HUDEP-2 (cell line): ENCODE results near the gene PNMA8A.
"Not testable (repeated sequence)": the region's sequence is repeated elsewhere in the genome, so short reads cannot be mapped to it uniquely, and the experiment has no call there.

ENCODE experiments used
- DNase-seq, 76 experiments: peaks; one replicate each; lab custom pipeline; 2025; ENCODE audit not compliant: unreplicated experiment in 76 of 76; lab: John Stamatoyannopoulos, UW

Gene PNMA8A, protein sequence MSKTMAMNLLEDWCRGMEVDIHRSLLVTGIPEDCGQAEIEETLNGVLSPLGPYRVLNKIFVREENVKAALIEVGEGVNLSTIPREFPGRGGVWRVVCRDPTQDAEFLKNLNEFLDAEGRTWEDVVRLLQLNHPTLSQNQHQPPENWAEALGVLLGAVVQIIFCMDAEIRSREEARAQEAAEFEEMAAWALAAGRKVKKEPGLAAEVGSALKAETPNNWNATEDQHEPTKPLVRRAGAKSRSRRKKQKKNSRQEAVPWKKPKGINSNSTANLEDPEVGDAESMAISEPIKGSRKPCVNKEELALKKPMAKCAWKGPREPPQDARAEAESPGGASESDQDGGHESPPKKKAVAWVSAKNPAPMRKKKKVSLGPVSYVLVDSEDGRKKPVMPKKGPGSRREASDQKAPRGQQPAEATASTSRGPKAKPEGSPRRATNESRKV

DNA sequence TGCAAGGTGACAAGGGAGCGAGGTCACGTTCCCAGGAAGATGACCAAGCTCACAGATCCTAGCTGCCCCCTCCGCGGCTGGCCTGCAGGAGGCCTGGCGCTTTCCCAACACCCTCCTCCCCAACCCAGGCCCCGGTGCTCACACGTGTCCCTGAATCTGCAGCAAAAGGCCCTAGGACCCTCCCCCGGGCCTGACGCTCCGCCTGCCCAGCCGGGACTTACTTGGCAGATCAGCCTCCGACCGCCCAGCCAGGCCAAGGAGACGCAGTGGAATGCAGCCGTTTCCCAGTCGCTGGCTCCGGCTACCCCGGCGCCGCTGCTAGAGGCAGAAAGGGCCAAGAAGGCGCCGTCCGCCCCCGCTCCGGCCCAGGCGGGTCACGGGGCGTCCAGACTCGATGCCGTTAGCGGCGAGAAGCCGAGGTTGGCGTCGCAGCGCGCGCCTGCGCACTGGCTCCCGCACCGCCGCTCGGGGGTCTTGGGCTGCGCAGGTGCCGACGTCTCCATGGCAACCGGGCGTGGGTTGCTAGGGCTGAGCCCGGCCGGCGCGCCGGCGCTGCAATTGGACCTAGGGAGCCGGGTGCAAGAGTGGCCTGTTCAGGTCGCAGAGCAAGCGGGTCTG, at the start of gene PNMA8A:
Gene PNMA8A (minus strand): TSS at position 448 of the 618 bp plus-strand sequence. CDS start 528 bp downstream, outside the sequence.
- DNase-seq = no peak

DNA sequence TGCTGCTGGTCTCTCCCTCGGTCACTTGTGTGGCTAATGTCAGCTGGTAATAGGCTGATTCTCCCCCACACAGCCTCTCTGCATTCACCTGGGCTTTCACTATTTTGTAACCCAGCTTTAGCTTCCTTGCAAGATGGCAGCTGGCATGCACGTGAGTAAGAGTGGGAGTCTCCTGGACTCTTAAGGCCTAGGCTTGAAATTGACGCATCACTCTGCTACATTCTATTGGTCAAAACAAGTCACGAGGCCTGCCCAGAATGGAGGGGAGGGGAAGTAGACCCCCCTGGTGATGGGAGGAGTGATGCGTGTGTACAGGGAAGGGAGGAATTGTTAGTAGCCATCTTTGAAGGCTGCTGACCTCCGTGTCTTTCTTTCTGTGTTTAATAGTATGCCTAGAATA, 49.3 kb upstream of the PNMA8A start:
- DNase-seq = no peak

DNA sequence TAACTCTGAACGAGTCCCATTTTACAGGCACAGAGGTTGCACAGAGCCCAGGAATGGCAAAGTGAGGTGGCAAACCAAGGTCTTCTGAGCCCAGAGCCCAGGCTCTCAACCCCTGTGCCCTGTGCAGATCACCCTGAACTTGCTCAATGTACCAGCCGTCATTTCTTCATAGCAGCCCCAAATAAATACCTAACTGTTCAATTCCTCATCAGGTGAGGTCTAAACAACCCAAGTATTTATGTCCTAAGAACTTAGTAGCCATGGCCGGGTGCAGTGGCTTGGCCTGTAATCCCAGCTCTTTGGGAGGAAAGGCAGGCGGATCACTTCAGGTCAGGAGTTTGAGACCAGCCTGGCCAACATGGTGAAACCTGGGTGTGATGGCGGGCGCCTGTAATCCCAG, 46.1 kb upstream of the PNMA8A start:
- no peak for DNase-seq

DNA sequence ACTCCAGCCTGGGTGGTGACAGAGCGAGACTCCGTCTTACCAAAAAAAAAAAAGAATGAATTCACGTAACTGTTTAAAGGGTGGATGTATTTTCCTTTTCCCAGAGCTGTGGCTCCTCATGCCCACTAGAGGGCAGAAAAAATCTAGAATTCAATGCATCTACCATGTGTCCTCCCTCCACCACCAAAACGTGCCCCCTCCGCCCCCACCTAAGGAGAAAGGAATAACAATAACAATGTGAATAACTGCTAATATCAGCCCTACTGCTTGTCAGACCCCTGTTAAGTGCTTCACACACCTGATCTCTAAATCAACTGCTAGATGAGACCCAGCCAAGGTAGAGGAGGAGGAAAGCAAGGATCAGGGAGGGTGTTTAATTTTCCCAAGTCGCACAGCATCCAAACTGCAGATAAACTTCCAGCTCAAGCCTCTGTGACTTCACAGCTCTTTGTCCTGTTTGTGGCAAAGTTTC, 44.6 kb upstream of the PNMA8A start:
- DNase-seq = peak in 13 of 76 experiments; percentile 6 to 43 (median 22)

DNA sequence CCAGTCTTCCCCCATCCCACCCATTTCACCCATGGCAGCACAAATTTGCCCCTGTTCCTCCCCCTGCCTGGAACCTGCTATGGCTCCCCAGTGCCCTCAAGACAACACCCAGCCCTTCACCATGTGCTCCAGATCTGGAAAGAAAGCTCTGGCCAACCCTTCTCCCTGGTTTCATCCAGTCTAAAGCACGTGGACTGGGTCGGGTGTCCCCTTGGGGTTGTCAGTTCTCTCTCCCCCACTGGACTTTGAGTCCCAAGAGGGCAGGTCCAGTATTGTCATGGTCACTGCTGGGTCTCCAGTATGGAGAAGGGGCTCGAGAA, 43.9 kb upstream of the PNMA8A start:
- no peak for DNase-seq

DNA sequence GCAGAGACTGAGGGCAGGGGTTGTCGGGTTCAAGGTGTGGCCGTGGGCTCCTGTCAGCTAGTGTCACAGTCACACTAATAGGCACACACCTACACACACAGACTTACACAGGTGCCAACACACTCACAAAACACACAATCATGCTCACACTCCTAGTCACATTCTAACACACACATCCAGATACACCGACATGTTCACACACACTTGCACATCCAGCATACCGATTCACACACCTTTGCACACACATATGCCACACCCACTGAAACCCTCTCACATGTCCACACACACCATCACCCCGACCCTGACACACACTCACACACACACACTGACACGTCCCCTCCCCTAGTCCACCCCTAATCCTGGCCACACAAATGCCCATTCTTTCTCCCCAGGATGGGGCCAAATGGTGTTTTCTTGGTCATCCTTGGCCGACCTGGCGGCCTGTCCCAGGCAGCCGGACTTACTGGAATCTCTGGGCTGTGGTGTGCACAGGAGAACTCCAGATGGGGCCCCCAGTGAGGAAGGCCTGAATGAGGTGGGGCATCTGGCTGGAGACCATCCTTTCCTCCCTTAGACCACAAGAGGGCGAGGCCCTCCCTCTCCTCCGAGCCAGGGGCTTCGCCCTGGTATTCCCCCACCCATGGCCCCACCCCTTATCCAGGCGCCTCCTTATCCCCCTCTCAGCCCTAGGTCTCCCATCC, 43.4 kb upstream of the PNMA8A start:
- DNase-seq = no peak

DNA sequence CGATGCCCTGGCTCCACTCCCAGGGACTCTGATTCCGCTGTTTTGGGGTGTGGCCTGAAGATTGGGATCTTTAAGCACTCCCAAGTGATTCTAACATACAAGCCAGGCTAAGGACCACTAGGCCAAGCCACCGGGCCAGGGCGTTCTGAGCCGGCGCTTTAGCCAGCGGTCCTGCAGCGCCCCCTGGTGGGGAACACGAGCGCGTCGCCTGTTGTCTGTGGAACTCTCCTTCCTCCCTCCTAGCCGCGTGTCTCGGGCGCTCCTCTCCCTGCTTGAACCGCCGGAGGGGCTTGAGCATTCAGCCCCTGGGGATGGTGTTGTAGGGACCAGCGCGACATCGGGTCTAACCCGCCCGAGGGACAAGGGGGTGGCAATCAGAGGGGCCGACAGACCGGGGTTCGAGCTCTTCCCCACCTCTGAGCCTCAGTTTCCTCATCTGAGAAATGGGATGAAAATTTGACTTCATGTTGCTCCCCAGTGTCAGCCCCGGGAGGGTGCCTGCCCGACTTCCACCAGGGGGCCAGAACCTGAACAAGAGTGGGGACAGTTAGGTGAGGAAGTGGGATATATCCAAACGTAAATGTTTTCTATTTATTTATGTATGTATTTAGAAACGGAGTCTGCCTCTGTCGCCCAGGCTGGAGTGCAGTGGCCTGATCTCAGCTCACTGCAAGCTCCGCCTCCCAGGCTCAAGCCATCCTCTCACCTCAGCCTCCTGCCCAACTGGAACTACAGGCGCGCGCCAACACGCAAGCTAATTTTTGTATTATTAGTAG, 42.3 kb upstream of the PNMA8A start:
- peak in 67 of 76 experiments; percentile 16 to 86 (median 63) for DNase-seq

DNA sequence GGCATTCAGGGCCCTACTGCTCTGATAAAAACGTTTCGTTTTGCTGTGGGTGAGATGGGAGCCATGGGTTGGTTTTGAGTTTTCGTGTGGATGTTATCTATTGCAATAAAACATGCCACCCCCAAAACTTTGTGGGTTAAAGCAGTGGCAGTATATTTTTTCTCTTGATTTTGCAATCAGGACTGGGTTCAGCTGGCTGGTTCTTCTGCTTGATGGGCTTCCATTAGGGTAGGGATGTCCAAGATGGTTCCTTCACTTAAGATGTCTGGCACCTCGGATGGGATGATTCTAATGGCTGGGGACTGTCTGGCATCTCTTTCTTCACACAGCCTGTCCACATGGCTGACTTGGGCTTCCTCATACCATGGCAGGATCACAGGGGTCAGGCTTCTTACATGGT, 39.9 kb upstream of the PNMA8A start:
- no peak for DNase-seq

DNA sequence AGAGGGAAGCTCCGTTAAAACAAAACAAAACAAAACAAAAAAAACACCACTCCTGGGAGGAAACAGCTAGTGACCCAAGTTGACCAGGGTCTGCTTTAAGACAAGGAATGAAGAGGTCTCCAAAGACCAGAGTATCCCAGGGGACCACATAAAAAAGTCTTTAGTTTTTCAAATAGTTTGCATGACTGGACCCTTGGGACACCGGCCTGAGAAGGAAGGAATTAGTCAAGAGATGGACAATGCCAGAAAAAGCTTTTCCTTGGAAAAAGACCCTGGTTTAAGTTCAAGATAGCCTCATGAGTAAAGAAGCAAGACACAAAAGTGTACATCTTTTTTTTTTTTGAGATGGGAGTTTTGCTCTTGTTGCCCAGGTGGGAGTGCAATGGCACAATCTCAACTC, 36.8 kb upstream of the PNMA8A start:
- DNase-seq = no peak

DNA sequence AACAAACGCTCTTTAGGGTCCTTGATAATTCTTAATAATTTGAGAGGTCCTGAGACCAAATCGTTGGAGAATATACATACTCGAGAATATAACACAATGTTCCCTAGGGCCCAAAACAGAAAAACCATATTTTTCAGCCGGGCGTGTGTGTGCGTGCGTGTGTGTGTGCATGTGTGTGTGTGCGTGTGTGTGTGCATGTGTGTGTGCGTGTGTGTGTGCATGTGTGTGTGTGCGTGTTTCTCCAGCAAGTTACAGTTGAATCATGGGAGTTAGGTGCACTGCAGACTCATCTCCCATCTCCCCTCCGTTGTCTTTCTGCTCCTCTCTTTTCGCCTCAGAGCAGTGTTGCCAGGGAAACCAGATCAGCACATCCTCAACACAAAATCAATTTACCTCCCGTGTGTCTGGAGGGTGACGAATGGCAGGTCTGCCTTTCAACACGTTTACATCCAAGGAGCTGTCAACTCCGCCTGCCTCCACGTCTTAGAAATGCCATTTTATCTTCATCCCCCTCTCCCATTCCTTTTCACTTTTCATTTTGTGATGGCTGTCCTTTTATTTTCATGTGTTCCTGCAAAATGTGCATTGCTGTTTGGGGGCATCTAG, 32.6 kb upstream of the PNMA8A start:
- no peak for DNase-seq

DNA sequence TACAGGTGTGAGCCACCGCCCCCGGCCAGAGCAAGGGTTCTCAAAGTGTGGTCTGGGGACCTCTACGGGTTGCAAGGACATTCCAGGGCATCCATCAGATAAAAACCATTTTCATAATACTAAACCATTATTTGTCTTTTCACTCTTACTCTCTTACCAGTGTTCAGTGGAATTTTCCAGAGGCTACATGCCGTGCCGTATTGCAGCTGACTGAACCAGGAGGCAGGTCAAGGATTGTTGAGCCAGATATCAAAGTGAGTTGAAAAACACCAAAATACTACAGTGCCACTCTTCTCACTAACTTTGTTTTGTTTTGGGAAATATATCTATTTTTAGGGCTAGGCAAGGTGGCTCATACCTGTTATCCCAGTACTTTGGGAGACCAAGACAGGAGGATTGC, 31.5 kb upstream of the PNMA8A start:
- no peak for DNase-seq

DNA sequence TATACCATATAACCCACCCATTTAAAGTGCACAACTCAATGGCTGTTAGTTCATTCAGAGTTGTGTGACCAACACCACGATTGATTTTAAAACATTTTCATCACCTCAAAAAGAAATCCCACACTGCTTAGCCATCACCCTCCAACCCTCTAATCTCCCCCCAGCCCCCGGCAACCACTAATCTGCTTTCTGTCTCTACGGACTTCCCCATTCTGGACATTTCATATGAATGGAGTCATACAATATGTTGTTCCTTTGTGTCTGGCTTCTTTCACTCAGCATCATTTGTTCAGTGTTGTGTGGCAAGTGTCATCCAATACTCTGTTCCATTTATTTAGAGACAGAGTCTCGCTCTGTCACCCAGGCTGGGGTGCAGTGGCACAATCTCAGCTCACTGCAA, 28.3 kb upstream of the PNMA8A start:
- peak in 1 of 76 experiments; percentile 4 for DNase-seq

DNA sequence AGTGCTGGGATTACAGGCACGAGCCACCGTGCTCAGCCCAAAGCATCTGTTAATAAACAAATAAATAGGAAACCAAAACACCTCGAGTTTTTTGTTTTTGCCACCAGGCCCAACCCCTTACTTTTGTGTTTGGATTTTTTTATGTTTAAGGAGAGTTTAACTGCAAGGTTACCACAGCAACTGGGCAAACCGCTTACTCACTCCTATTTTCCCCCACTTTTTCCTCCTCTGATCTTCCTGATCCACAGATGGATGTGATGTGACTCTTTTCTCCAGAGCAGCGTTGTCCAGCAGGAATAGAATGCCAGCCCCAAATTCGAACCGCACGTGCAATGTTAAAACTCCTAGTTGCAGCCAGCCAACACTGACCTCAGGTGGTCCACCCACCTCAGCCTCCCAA, 26.4 kb upstream of the PNMA8A start:
- no peak for DNase-seq

DNA sequence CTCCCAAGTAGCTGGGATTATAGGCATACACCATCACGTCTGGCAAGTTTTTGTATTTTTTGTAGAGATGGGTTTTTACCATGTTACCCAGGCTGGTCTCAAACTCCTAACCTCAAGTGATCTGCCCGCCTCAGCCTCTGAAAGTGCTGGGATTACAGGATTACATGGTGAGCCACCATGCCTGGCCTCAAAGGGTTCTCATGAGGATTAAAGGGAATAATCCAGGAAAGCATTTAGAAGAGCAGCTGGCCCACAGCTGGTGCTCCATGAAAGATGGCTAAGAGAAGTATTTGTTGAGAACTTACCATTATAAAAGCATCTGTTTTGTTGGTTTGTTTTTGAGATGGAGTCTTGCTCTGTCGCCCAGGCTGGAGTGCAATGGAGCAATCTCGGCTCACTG, 25.5 kb upstream of the PNMA8A start:
- not testable (repeated sequence) for DNase-seq

DNA sequence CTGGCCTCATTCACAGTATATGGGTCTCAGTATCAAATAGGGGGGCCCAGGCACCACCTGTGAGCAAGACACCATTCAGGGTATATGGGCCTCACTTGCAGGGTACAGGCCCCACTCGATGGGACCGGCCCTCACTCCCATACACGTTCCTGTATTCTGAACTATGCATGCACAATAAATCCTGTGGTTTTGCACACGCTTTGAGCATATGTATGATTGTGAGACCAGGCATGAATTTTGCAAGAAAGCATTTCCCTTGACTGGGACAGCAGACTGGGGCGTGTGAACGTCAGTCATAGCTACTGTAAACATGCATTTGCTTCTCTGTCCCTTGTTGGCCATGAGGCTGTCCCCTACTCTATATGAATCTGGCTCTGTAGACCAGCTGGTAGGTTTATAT, 24.9 kb upstream of the PNMA8A start:
- DNase-seq = no peak

DNA sequence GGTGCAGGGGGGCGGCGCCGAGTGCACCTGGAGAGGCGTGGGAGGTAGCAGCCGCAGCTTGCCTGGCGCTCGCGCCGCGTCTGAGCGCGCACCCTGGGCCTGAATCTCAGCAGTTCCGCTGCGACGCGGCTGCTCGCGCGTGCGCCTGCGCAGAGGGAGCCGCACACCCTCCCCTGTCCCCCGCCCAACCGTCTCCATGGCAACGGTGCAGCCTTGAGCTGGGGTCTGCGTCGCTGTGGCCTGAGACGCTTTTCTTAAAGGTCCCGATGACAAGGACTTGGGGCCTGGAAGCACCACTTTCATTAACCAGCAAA, 24.4 kb upstream of the PNMA8A start, which contains the start of gene PNMA8B:
Gene PNMA8B (minus strand): TSS at position 82 of the 314 bp plus-strand sequence. CDS start 402 bp downstream, outside the sequence.
- DNase-seq = no peak

DNA sequence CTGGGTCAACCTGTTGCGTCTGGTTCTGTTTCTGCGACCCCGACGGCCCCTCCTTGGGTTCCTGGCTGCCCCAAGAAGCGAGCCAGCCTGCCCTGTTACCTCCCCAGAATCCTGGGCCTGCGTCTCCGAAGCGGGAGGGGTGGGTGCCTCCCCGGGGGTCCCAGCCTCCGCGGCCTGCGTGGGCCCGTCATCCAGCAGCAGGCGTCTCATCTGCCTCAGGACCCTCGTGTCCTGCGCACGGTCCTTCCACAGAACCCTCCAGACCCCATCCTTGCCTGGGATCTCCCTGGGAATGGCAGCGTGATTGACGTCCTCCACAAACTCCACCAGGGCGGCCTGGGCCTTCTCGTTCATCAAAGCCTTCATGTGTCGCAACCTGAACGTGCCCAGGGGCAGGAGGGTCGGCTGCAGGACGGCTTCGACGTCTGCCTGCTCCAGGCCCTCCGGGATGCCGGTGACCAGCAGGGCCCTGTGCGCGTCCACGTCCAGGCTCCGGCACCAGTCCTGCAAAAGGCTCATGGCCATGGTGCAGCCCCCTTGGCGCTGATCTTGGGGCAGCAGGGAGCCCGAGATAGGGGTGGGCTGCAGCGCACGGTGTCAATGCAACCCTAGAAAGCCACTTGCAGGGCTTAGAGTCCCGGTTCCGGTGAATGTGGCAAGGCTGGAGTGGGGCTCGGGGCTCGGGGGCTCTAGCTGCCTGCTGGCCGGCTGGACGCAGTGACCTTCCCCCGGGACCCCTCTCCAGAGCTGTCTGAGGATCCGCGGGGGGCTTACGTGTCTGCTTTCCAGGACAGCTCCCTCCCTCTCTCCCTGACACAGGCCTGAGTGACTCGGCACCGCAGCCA, 23.8 kb upstream of the PNMA8A start:
- DNase-seq = no peak

DNA sequence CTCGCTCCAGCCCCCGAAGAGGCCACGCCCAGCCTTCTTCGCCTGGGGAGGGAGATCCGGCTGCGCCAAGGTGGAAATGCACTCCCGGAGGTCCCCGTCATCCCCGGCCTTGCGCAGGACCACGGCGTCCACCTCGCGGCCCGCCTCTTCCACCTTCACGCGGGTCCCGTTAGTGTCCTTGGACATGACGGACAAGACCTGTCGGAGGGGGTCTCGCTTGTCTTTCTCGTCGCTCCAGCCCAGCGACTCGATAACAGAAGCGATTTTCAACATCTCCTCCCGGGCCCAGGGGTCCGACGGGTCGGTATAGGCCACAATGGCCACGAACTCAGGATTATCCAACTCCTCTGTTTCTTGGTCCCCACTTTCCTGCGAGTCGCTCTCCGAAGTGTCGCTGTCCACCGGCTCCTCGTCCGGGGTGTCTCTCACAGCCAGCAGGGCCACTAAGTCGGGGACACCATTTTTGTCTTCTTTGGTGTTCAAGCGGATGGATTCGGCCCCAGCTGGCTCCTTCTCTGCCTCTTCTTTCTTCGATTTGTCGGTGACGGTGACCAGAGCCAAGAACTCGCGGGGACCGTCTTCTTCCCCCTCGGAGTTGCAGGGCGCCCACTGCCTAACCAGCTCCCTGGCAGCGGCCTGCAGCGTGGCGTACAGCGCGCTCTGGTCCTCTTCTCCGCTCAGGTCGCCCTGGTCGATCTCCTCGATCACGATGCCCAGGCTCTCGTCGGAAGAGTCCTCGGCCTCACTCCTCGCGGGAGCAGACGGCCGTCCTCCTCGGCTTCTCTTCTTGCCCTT, 23.0 kb upstream of the PNMA8A start:
- DNase-seq = no peak
